K562 (cell line): Measurements from ENCODE around the gene PDE4A. TPM values are rescaled to one million over a fixed set of nuclear protein-coding genes. Genes with fewer than 3 reads are reported as not detected.

Source experiments
- ATAC-seq: fragments of 200-7000 bp; cut with Tn5 transposase; 3 replicates; pipeline ENCODE4 v1.9.1; 2020; ENCODE audit warnings: moderate library complexity
- BruUV-seq: library from RNA; stranded (reverse); fragments of 400-500 nt; replicated peaks from 2 replicates; lab custom pipeline; 2021; lab: Mats Ljungman, UMichigan
- CTCF ChIA-PET: fragments of 300-600 bp; formaldehyde crosslinking; extraction: SDS; loops from one replicate; lab custom pipeline; 2021; ENCODE audit warnings: low intra/inter-chr PET ratio; lab: Yijun Ruan, JAX
- POLR2A ChIA-PET: fragments of 300-600, 350-650 bp; sonication (Branson Sonifier 250); formaldehyde crosslinking; extraction: SDS; loops from one replicate; lab custom pipeline; 2021; ENCODE audit warnings: antibody characterized with exemption, inconsistent platforms; lab: Yijun Ruan, JAX
- DNase-seq, 4 experiments: peaks; one replicate each; pipeline versions ENCODE4 v3.0.0 to v3.0.0-alpha.2; 2011 to 2018; ENCODE audit warnings: low spot score in 3 of 4, mixed read lengths in 3 of 4; ENCODE audit errors: extremely low read depth in 1 of 4
- FAIRE-seq: peaks from 2 replicates; lab custom pipeline; 2011; peaks lifted over from hg19 to GRCh38; lab: Jason Lieb, UNC
- H2AFZ ChIP-seq: 2 replicates; pipeline ENCODE4 v1.6.0; 2011; ENCODE audit warnings: low read depth, low read length, control low read depth, inconsistent platforms
- H3K27ac ChIP-seq: fragments of 200-600 bp; 3 replicates; pipeline ENCODE4 v1.8.0; 2011; ENCODE audit warnings: low read depth, mild to moderate bottlenecking, control low read depth, inconsistent platforms, low read length, moderate library complexity, mixed read lengths; ENCODE audit errors: extremely low read depth
- H3K27me3 ChIP-seq, 2 experiments: fragments of 300-600 bp in 1 of 2; 2 replicates in 1 of 2; 3 replicates in 1 of 2; pipeline versions ENCODE4 v1.6.0 to v1.8.0; 2011; ENCODE audit warnings: inconsistent platforms in 2 of 2, low read length in 2 of 2, mild to moderate bottlenecking in 1 of 2, mixed read lengths in 1 of 2, moderate library complexity in 1 of 2; ENCODE audit not compliant: control insufficient read depth in 2 of 2, insufficient read depth in 2 of 2
- H3K36me3 ChIP-seq: fragments of 300-600 bp; 3 replicates; pipeline ENCODE4 v1.8.0; 2011; ENCODE audit warnings: mild to moderate bottlenecking, low read length, inconsistent platforms; ENCODE audit not compliant: control insufficient read depth, insufficient read depth
- H3K4me1 ChIP-seq, 2 experiments: fragments of 200-600 bp in 1 of 2; replicated peaks in 1 of 2; 2 replicates in 1 of 2; 3 replicates in 1 of 2; pipeline versions ENCODE4 v1.5.1 to v1.8.0; 2011; ENCODE audit warnings: inconsistent platforms in 2 of 2, low read length in 2 of 2, mild to moderate bottlenecking in 1 of 2, mixed read lengths in 1 of 2, moderate library complexity in 1 of 2; ENCODE audit not compliant: control insufficient read depth in 2 of 2, insufficient read depth in 2 of 2
- H3K4me2 ChIP-seq: 2 replicates; pipeline ENCODE4 v1.6.1; 2011; ENCODE audit warnings: low read length, control low read depth, inconsistent platforms, mixed read lengths; ENCODE audit not compliant: insufficient read depth
- H3K4me3 ChIP-seq: fragments of 200-600 bp; sonication (generic), shearing (Covaris generic); 2 replicates; pipeline ENCODE4 v1.5.1; 2016; ENCODE audit warnings: control low read depth, inconsistent platforms
- H3K79me2 ChIP-seq: fragments of 200-600 bp; 3 replicates; pipeline ENCODE4 v1.8.0; 2011; ENCODE audit warnings: low read length, inconsistent platforms; ENCODE audit not compliant: control insufficient read depth, insufficient read depth
- H3K9ac ChIP-seq, 2 experiments: 2 replicates each; pipeline versions ENCODE4 v1.6.0 to v1.6.1; 2011; ENCODE audit warnings: low read depth in 2 of 2, low read length in 2 of 2, control low read depth in 1 of 2, inconsistent platforms in 1 of 2, mild to moderate bottlenecking in 1 of 2, mixed read lengths in 1 of 2; ENCODE audit not compliant: insufficient read depth in 1 of 2
- H3K9me1 ChIP-seq: one replicate; pipeline ENCODE4 v1.6.0; 2011; ENCODE audit warnings: inconsistent platforms, mild to moderate bottlenecking, low read length, moderate library complexity; ENCODE audit not compliant: control insufficient read depth, insufficient read depth
- H3K9me3 ChIP-seq: replicated peaks from 2 replicates; pipeline ENCODE4 v1.5.1; 2011; ENCODE audit warnings: low read depth, low read length, inconsistent platforms; ENCODE audit not compliant: control insufficient read depth, insufficient read depth
- H4K20me1 ChIP-seq: replicated peaks from 2 replicates; pipeline ENCODE4 v1.6.1; 2011; ENCODE audit warnings: low read length, inconsistent platforms, mixed read lengths; ENCODE audit not compliant: control insufficient read depth, insufficient read depth
- CBX8 ChIP-seq: fragments of 200-600 bp; sonication (generic); IDR thresholded peaks from 2 replicates; pipeline ENCODE4 v1.6.1; 2012; ENCODE audit warnings: borderline replicate concordance, mixed run types, low read depth, mild to moderate bottlenecking, moderate library complexity, mixed read lengths, low read length, control low read depth, inconsistent platforms; ENCODE audit not compliant: poor library complexity, severe bottlenecking; ENCODE audit errors: extremely low read depth
- HNRNPLL ChIP-seq: fragments of 200-400 bp; formaldehyde crosslinking; IDR thresholded peaks from 2 replicates; pipeline ENCODE4 v1.6.1; 2017; ENCODE audit warnings: low read length, low read depth, mild to moderate bottlenecking; ENCODE audit not compliant: poor library complexity, severe bottlenecking
- MYC ChIP-seq, 2 experiments: fragments of 250-450 bp in 1 of 2; sonication (Bioruptor Pico) in 1 of 2; IDR thresholded peaks; 2 replicates each; pipeline versions ENCODE4 v1.5.1 to v1.6.1; 2012 to 2021; ENCODE audit warnings: low read depth in 2 of 2, borderline replicate concordance in 1 of 2, improper control_type of control experiment in 1 of 2, low read length in 1 of 2, mild to moderate bottlenecking in 1 of 2, moderate library complexity in 1 of 2
- RCOR1 ChIP-seq, 2 experiments: IDR thresholded peaks; 2 replicates each; pipeline ENCODE4 v1.6.1; 2012; ENCODE audit warnings: low read depth in 2 of 2, low read length in 2 of 2, borderline replicate concordance in 1 of 2, improper control_type of control experiment in 1 of 2
- SOX6 ChIP-seq: fragments of 450-650 bp; IDR thresholded peaks from 2 replicates; pipeline ENCODE4 v1.6.1; 2014; ENCODE audit warnings: mild to moderate bottlenecking
- XRCC5 ChIP-seq: fragments of 200-400 bp; formaldehyde crosslinking; IDR thresholded peaks from 2 replicates; pipeline ENCODE4 v1.6.1; 2017; ENCODE audit warnings: low read depth, mild to moderate bottlenecking, low read length
- ZNF121 ChIP-seq: sonication (generic); formaldehyde crosslinking; conservative IDR thresholded peaks from 2 replicates; pipeline ENCODE4 v1.8.0; 2022; ENCODE audit warnings: missing genetic modification reagents
- ZNF282 ChIP-seq: sonication (generic); formaldehyde crosslinking; IDR thresholded peaks from 2 replicates; pipeline ENCODE4 v1.8.1; 2023; ENCODE audit warnings: missing genetic modification reagents
- ZNF699 ChIP-seq: fragments of 250-450 bp; sonication (Bioruptor Pico); IDR thresholded peaks from 2 replicates; pipeline ENCODE4 v1.8.0; 2021; ENCODE audit warnings: mild to moderate bottlenecking, moderate library complexity; ENCODE audit not compliant: insufficient replicate concordance
- WGBS: fragments of 100-300 bp; shearing (Covaris generic); methylation state at CpG from one replicate; pipeline ENCODE4 v1.1.6; 2016; ENCODE audit warnings: low coverage, mixed read lengths; ENCODE audit not compliant: insufficient coverage; ENCODE audit errors: missing lambda C conversion rate; 5-methylcytosine and 5-hydroxymethylcytosine counted together
- in situ Hi-C: fragments of 300-500 bp; cut with MboI; formaldehyde crosslinking; loops from 4 replicates; pipeline ENCODE4 v1.15.0; 2018; ENCODE audit warnings: inconsistent platforms, mixed read lengths
- intact Hi-C: fragments of 100-400 bp; cut with micrococcal nuclease; formaldehyde crosslinking; loops from 2 replicates; pipeline ENCODE4 v1.14.2; 2022
- polyA plus RNA-seq, 8 experiments: library from polyadenylated mRNA; depleted of rRNA in 4 of 8; stranded (reverse) in 5 of 8; unstranded in 3 of 8; fragments of >200 nt; fragmentation: Nextera tagmentation in 2 of 8; fragmentation: Illumina TruSeq in 1 of 8; extraction: Ambion mirVana in 2 of 8; extraction: Trizol in 1 of 8; gene quantifications; 2 replicates each; pipeline versions ENCODE4 v1.2.1 to v1.2.3, GENCODE V29; 2011 to 2014; ENCODE audit warnings: inconsistent platforms in 1 of 8, missing spikeins in 1 of 8
- total RNA-seq, 7 experiments: library from RNA; depleted of rRNA in 6 of 7; stranded (reverse); fragments of >200 nt in 6 of 7; fragmentation: Illumina TruSeq in 2 of 7; extraction: Trizol in 2 of 7; gene quantifications; 2 replicates each; pipeline versions ENCODE4 v1.2.1 to v1.2.3, GENCODE V29; 2011 to 2021; ENCODE audit warnings: low replicate concordance in 1 of 7
- TF ChIP-seq, protein P1 (sequence below): fragments of 450-650 bp; IDR thresholded peaks from 2 replicates; pipeline ENCODE4 v1.6.1; 2017; ENCODE audit warnings: antibody characterized with exemption, mild to moderate bottlenecking
- TF ChIP-seq, protein P2 (sequence below), 2 experiments: fragments of 450-650 bp; conservative IDR thresholded peaks; 2 replicates each; pipeline ENCODE4 v1.6.1; 2017; ENCODE audit warnings: mild to moderate bottlenecking in 2 of 2, moderate library complexity in 2 of 2

The PDE4A gene
- total and polyA plus RNA-seq, 9 of the 15 experiments (the other 6 are each of a cell fraction or from before 2014, with no cell fraction given) = 0.66 to 26.9 (median 4.6) TPM

DNA sequence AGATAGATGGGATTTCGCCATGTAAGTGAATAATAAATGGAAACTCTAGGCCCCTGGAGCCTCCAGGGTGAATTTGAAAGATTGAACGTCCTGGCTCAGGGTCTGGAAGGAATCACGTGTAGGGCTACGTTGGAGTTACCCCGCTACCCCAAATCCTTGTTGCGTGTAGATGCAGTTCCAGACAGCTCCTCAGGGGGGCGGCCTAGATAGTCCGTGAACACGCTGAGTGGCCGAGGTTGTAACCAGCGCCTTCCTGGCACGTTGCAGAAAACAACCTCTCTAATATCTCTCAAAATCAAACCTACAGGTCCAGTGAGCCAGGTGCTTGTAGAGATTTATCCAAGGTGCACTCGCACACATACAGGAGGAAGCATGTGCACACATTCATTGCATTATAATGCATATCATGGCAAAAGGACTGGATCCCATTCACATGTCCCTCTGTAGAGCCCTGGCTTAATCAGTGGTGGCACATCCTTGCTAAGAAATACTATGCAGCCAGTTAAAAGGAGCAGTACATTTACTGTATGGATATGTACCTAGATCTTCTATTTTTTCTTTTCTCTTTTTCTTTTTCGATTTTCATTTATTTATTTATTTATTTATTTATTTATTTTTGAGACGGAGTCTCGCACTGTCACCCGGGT, 85.4 kb downstream of the PDE4A start:
- H3K27ac ChIP-seq = no peak overlapping the region
- H3K4me3 ChIP-seq = no peak overlapping the region
- peaks cover 28% of the 10 kb centered on the region for H3K79me2 ChIP-seq
- FAIRE-seq (peak; percentile 84), ATAC-seq (peak; percentile 29), DNase-seq (peak; percentile 65 to 86 (median 70))
- 25% methylated on average over 16 of the region's 17 CpGs for WGBS
- peaks cover 3 to 41% of the 10 kb centered on the region in 2 experiments; a peak in 4 of 5 replicates for H3K4me1 ChIP-seq
- no peaks in the 10 kb centered on the region for H3K9me3 ChIP-seq
- H3K4me2 ChIP-seq = peak overlapping the region; percentile 32; the same call in 1 of the 2 replicates
- peak overlapping the region; percentile 79 for H2AFZ ChIP-seq
- H3K9ac ChIP-seq = no peak overlapping the region
- no peaks in the 10 kb centered on the region for H4K20me1 ChIP-seq
- no peaks in the 10 kb centered on the region for H3K9me1 ChIP-seq
- CTCF ChIA-PET = interaction anchor here (0.6 to 1.0 kb wide), 3 partner anchors 10 to 67 kb away, joined by 3 to 4 read pairs (median 3); partner anchors contain the start of gene S1PR5
- H3K36me3 ChIP-seq = peaks cover 4% of the 10 kb centered on the region; the same call in 1 of the 3 replicates
- in situ Hi-C loops = no loop called here
- no TSS peak for BruUV-seq
- no peaks in the 10 kb centered on the region for H3K27me3 ChIP-seq
- POLR2A ChIA-PET = interaction anchor here (0.6 to 1.0 kb wide), 4 partner anchors 9 to 29 kb away, joined by 3 read pairs; no protein-coding TSS in a partner anchor
- intact Hi-C loops = loop anchor here (5.0 kb wide), 1 partner anchor 37 kb away; the partner anchor contains the start of gene ATG4D
- TF ChIP-seq, protein P1, sequence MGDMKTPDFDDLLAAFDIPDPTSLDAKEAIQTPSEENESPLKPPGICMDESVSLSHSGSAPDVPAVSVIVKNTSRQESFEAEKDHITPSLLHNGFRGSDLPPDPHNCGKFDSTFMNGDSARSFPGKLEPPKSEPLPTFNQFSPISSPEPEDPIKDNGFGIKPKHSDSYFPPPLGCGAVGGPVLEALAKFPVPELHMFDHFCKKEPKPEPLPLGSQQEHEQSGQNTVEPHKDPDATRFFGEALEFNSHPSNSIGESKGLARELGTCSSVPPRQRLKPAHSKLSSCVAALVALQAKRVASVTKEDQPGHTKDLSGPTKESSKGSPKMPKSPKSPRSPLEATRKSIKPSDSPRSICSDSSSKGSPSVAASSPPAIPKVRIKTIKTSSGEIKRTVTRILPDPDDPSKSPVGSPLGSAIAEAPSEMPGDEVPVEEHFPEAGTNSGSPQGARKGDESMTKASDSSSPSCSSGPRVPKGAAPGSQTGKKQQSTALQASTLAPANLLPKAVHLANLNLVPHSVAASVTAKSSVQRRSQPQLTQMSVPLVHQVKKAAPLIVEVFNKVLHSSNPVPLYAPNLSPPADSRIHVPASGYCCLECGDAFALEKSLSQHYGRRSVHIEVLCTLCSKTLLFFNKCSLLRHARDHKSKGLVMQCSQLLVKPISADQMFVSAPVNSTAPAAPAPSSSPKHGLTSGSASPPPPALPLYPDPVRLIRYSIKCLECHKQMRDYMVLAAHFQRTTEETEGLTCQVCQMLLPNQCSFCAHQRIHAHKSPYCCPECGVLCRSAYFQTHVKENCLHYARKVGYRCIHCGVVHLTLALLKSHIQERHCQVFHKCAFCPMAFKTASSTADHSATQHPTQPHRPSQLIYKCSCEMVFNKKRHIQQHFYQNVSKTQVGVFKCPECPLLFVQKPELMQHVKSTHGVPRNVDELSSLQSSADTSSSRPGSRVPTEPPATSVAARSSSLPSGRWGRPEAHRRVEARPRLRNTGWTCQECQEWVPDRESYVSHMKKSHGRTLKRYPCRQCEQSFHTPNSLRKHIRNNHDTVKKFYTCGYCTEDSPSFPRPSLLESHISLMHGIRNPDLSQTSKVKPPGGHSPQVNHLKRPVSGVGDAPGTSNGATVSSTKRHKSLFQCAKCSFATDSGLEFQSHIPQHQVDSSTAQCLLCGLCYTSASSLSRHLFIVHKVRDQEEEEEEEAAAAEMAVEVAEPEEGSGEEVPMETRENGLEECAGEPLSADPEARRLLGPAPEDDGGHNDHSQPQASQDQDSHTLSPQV = 0 out of 2 replicates have a peak, but pooled peaks have one; percentile 31
- peak; percentile 80 for TF ChIP-seq MYC (IDR thresholded peaks at IDR 0.05; ENCODE audit: low read depth, low read length)
- no peak for TF ChIP-seq MYC (CRISPR knock-in tag; IDR thresholded peaks at IDR 0.05; ENCODE audit: borderline replicate concordance, low read depth)
- no peak for TF ChIP-seq CBX8
- TF ChIP-seq XRCC5 = 0 out of 2 replicates have a peak, but pooled peaks have one; percentile 64
- no peak for TF ChIP-seq SOX6
- no peak for TF ChIP-seq HNRNPLL
- TF ChIP-seq, protein P2, sequence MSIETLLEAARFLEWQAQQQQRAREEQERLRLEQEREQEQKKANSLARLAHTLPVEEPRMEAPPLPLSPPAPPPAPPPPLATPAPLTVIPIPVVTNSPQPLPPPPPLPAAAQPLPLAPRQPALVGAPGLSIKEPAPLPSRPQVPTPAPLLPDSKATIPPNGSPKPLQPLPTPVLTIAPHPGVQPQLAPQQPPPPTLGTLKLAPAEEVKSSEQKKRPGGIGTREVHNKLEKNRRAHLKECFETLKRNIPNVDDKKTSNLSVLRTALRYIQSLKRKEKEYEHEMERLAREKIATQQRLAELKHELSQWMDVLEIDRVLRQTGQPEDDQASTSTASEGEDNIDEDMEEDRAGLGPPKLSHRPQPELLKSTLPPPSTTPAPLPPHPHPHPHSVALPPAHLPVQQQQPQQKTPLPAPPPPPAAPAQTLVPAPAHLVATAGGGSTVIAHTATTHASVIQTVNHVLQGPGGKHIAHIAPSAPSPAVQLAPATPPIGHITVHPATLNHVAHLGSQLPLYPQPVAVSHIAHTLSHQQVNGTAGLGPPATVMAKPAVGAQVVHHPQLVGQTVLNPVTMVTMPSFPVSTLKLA (conservative IDR thresholded peaks at IDR 0.05) = peak; percentile 35 to 50; a peak in 1 of 4 replicates
- 0 out of 4 replicates have a peak, but pooled peaks of 1 of the 2 experiments have one; percentile 15 for TF ChIP-seq RCOR1 (IDR thresholded peaks at IDR 0.05; ENCODE audit: borderline replicate concordance in 1 of 2, low read depth in 2 of 2, low read length in 2 of 2)
- TF ChIP-seq ZNF121 (CRISPR knock-in tag) = no peak
- TF ChIP-seq ZNF282 (CRISPR knock-in tag) = no peak
- TF ChIP-seq ZNF699 = no peak
